Stimulated activated CD4-positive, alpha-beta T cell treated with anti-CD3 and anti-CD28 coated beads, Interleukin-15, amount 100 ng/mL, for 24 hours (primary cell): Measurements from ENCODE around the gene DOCK2.
"Not testable (repeated sequence)": the region's sequence is repeated elsewhere in the genome, so short reads cannot be mapped to it uniquely, and the experiment has no call there.

Source experiments
- DNase-seq: peaks from one replicate; pipeline ENCODE4 v3.0.0-alpha.2; 2020

The DOCK2 gene

GRCh38 chr5:169723103-169723831 is 86.2 kb downstream of the DOCK2 start:
- DNase-seq = no peak

- DNase-seq = no peak
Measured at GRCh38 chr5:169724303-169725087, 87.4 kb downstream of the DOCK2 start.

- not testable (repeated sequence) for DNase-seq
Measured at GRCh38 chr5:169725665-169726064, 88.6 kb downstream of the DOCK2 start.

GRCh38 chr5:169728418-169728817 is 91.3 kb downstream of the DOCK2 start:
- no peak for DNase-seq

- no peak for DNase-seq
Measured at GRCh38 chr5:169731221-169731620, 94.1 kb downstream of the DOCK2 start.

- no peak for DNase-seq
Measured at GRCh38 chr5:169732841-169733240, 95.8 kb downstream of the DOCK2 start.

GRCh38 chr5:169735913-169736312 is 98.8 kb downstream of the DOCK2 start:
- no peak for DNase-seq

- DNase-seq = no peak
Measured at GRCh38 chr5:169736653-169737052, 99.6 kb downstream of the DOCK2 start.

GRCh38 chr5:169740435-169740834 is 103.4 kb downstream of the DOCK2 start:
- no peak for DNase-seq

- DNase-seq = no peak
Measured at GRCh38 chr5:169742771-169743296, 105.8 kb downstream of the DOCK2 start.

- no peak for DNase-seq
Measured at GRCh38 chr5:169744336-169744735, 107.3 kb downstream of the DOCK2 start.

GRCh38 chr5:169745441-169746146 is 108.5 kb downstream of the DOCK2 start:
- DNase-seq = no peak

- DNase-seq = no peak
Measured at GRCh38 chr5:169746147-169746694, 109.1 kb downstream of the DOCK2 start.

- no peak for DNase-seq
Measured at GRCh38 chr5:169748174-169748573, 111.1 kb downstream of the DOCK2 start.

GRCh38 chr5:169749295-169749694 is 112.2 kb downstream of the DOCK2 start:
- DNase-seq = no peak

GRCh38 chr5:169751490-169751889 is 114.4 kb downstream of the DOCK2 start:
- DNase-seq = no peak

- not testable (repeated sequence) for DNase-seq
Measured at GRCh38 chr5:169752566-169752965, 115.5 kb downstream of the DOCK2 start.

- no peak for DNase-seq
Measured at GRCh38 chr5:169753795-169754194, 116.7 kb downstream of the DOCK2 start.

- no peak for DNase-seq
Measured at GRCh38 chr5:169754737-169755136, 117.7 kb downstream of the DOCK2 start.

GRCh38 chr5:169756071-169756765 is 119.1 kb downstream of the DOCK2 start:
- no peak for DNase-seq

- DNase-seq = no peak
Measured at GRCh38 chr5:169757016-169757415, 119.9 kb downstream of the DOCK2 start.

- no peak for DNase-seq
Measured at GRCh38 chr5:169758886-169759285, 121.8 kb downstream of the DOCK2 start.
